Fibroblast of villous mesenchyme (primary cell): Measurements from ENCODE around the gene TTLL11. TPM values are rescaled to one million over a fixed set of nuclear protein-coding genes. Genes with fewer than 3 reads are reported as not detected.
A peak's percentile ranks its signal among the peaks of the same experiment; 100 is the strongest.

Experiments used
- DNase-seq: peaks from one replicate; pipeline ENCODE4 v3.0.0-alpha.2; 2010; ENCODE audit warnings: low read depth
- H3K4me3 ChIP-seq: 2 replicates; pipeline ENCODE4 v1.5.1; 2011; ENCODE audit warnings: low read depth, mild to moderate bottlenecking, low read length
- total RNA-seq: library from RNA; depleted of rRNA; stranded (reverse); fragments of >200 nt; gene quantifications from 2 replicates; pipeline ENCODE4 v1.2.3, GENCODE V29; 2012
- TF ChIP-seq, protein P1 (sequence below): IDR thresholded peaks from 2 replicates; pipeline ENCODE4 v1.5.1; 2012; ENCODE audit warnings: low read depth, mild to moderate bottlenecking, low read length; ENCODE audit not compliant: insufficient read depth

TTLL11 gene
- total RNA-seq, 1 donor, result 4.3 TPM

DNA sequence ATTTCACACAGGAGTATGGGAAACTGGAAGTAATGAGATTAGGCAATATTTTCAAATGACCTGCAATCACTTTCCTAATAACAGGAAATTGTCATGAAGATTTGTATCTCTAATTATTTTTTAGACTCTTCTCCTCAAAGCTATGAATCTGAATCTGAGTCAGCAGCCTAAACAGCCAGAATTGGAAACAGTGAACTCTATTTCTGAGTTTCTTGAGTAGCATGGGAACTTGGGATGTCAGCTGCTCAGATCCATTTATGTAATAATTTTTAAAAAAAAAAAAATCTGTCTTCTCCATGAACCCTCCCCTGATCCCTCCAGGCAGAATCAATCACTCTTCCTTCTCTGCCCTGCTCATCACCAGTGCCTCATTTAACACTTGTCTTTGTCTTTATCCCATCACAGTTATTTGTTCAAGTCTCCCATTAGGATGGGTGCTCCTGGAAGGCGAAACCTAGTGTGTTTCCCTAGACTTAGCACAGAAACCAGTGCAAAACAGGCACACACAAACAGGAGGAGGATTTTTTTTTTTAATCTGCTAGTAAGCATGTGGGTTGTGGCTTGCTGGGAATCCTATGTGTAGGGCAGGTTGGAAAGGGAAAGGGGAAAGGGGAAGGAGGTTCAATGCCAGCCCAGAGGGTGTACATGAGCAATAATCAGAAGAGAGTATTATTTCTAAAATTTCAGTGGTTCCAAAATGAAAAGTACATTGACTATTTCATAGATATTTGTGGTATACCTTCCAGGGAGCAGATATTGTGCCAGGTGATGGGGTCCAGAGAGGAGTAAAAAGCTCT is 186.8 kb downstream of the TTLL11 start:
- DNase-seq, result peak; percentile 90
- H3K4me3 ChIP-seq, result no peak overlapping the region
- TF ChIP-seq, protein P1, sequence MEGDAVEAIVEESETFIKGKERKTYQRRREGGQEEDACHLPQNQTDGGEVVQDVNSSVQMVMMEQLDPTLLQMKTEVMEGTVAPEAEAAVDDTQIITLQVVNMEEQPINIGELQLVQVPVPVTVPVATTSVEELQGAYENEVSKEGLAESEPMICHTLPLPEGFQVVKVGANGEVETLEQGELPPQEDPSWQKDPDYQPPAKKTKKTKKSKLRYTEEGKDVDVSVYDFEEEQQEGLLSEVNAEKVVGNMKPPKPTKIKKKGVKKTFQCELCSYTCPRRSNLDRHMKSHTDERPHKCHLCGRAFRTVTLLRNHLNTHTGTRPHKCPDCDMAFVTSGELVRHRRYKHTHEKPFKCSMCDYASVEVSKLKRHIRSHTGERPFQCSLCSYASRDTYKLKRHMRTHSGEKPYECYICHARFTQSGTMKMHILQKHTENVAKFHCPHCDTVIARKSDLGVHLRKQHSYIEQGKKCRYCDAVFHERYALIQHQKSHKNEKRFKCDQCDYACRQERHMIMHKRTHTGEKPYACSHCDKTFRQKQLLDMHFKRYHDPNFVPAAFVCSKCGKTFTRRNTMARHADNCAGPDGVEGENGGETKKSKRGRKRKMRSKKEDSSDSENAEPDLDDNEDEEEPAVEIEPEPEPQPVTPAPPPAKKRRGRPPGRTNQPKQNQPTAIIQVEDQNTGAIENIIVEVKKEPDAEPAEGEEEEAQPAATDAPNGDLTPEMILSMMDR, result no peak

DNA sequence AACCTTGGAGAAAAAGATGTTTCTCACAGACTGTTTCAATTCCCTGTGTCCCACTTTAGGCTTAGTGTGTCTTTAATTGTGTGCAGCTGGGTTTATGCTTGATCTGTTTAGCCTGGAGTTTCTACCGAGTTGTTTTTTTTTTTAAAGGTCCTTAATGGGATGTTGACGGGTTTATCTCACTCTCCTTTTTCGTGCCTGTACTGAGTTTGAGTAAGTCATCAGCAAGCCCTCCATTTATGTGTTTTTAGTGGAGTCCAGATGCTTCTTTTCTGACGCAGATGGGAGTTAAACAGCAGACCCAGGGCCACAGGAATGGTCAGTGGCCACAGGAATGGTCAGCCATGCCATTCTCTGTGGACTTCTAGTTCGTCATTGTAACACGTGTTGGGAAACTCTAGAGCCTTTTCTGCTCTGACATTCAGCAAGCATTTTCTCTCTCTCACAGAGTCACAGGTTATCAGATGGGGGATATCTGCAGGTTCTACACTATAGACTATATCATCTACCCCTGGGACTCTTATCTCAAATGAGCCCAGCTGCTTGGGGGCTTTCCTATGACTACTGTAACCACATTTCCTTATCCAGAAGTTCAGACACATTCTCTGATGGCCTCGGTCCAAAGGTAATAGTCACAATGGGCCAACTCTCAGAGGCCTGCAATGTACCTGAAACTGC is 190.5 kb downstream of the TTLL11 start:
- DNase-seq, result peak; percentile 100
- H3K4me3 ChIP-seq, result no peak overlapping the region
- TF ChIP-seq, protein P1, result no peak

DNA sequence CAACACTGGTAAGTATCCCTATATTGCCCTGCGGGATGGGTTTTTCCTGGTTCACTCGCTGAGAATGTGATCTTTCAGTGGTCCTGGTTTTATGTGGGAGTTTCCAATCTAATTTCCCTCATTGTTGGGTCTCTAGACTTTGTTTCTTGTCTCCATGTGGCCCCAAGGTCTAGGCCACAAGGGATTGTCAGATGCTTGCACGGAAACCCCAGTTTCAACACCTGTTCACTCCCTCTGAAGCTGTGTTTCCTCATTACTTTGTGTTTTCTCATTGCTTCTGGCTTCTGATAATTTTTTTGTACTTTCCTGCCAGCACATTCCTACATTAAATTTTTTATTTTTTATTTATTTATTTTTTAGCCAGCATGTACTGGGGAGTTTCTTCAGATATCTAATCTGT is 191.5 kb downstream of the TTLL11 start:
- TF ChIP-seq, protein P1, result no peak
- no peak overlapping the region for H3K4me3 ChIP-seq
- peak; percentile 44 for DNase-seq

DNA sequence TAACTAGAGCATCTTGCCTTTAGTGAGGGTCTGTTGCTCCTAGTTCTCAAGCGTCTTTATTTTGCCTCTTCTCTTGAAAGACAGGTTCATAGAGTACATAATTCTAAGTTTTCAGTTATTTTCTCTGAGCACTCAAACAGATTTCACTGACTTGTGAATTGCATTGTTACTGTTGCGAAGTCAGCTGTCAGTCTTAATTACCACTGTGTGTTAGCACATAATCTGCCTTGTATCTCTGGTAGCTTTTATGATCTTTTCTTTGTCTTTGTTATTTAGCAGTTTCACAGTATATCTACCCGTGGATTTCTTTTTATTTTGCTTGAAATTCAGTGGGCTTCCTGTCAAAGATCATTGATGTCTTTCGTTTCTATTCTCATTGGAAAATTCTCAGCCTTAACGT is 192.9 kb downstream of the TTLL11 start:
- no peak overlapping the region for H3K4me3 ChIP-seq
- DNase-seq, result no peak
- TF ChIP-seq, protein P1, result no peak

DNA sequence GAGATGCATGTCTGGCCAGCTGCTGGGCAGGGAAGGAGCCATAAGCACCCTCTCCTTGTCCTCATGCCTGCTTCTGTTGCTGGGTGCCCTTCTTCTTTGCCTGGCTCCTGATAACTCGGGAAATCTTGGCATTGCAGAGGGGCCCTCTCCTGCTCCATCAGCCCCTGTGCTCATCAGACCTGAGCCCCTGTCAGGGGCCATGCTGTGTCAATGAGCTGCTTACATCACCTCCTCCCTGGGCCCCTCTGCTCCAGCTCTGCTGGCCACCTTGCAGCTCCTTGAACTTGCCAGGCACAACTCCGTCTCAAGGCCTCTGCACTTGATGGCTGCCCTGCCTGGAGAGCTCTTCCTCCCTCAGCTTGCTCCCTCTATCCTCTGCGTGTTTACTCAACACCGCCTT is 194.3 kb downstream of the TTLL11 start:
- no peak for DNase-seq
- H3K4me3 ChIP-seq, result no peak overlapping the region
- TF ChIP-seq, protein P1, result no peak

DNA sequence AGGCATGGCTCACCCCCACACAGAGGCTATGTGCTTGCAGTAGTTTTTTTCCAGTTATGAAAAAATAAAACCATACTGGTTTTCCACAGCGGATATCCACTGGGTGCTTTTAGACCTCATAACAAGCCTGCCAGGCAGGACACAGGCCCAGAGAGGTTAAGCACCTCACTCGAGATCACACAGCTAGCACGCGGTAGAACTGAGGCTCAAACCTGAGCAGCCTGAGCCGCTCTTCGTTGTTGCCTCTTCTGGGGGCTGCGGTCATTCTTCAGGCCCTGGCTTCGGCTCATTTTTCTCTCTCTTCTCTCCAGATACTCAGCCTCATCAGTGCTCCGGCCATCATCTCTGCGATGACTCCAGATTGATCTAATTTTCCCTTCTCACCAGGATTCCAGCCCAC is 196.0 kb downstream of the TTLL11 start:
- H3K4me3 ChIP-seq, result no peak overlapping the region
- TF ChIP-seq, protein P1, result no peak
- DNase-seq, result no peak

DNA sequence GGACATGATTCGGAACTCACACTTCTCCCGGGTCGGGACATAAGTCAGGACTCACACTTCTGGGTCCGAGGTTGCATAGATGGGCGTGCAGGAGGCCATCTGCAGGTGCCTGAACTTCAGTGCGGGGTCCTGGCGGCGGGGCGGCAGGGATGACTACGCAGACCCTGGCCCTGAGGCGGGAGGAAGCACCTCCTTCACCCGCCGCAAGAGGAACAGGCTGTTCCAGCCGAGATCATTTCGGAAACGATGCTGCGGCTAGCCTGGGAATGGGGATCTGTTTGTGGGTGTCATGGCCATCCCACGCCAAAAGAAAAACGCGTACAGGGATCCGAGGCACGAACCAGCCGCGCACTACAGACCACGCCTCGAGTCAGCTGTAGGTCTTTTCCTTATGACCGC is 196.6 kb downstream of the TTLL11 start:
- no peak overlapping the region for H3K4me3 ChIP-seq
- DNase-seq, result no peak
- TF ChIP-seq, protein P1, result no peak
